ENCODE results near the gene SNX10. TPM values are rescaled to one million over a fixed set of nuclear protein-coding genes. Genes with fewer than 3 reads are reported as not detected.

Gene SNX10
- total RNA-seq, 4 donors from 2014 or later = 1.9 to 6.9 (median 4.0) TPM

DNA sequence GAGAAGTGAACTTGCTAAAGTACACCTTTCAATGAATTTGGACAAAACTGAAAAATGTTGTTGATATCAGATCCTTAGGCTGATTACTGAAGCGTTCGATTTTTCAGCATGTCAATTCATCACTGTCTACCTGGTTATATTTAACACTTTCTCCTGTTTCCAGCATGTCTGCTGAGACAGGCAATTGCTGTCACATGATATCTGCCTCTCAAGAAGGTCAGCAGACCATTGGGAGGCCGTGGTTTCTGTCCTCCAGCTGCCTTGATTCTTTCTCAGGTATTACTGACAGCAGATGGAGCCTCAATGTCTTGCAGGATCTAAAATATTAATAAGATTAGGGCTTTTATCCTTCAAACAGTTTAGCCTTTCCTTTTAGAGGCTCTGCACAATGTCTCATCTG lies 127.5 kb downstream of the SNX10 start:
- WGBS, 2 donors (ENCODE audit: low coverage in 1 of 2) = 40 to 59% methylated on average over 3 of the region's 3 CpGs
- H3K27me3 ChIP-seq = no peaks in the 10 kb centered on the region
- no peaks in the 10 kb centered on the region for H3K9me3 ChIP-seq
- ATAC-seq = no peak
- H3K4me1 ChIP-seq = no peaks in the 10 kb centered on the region
- H3K36me3 ChIP-seq = no peaks in the 10 kb centered on the region
- H3K27ac ChIP-seq = no peak overlapping the region
- H3K4me3 ChIP-seq = no peak overlapping the region
- TF ChIP-seq POLR2A (IDR thresholded peaks at IDR 0.05) = no peak
- no peak for TF ChIP-seq POLR2AphosphoS5 (IDR thresholded peaks at IDR 0.05)
- TF ChIP-seq, protein P1, sequence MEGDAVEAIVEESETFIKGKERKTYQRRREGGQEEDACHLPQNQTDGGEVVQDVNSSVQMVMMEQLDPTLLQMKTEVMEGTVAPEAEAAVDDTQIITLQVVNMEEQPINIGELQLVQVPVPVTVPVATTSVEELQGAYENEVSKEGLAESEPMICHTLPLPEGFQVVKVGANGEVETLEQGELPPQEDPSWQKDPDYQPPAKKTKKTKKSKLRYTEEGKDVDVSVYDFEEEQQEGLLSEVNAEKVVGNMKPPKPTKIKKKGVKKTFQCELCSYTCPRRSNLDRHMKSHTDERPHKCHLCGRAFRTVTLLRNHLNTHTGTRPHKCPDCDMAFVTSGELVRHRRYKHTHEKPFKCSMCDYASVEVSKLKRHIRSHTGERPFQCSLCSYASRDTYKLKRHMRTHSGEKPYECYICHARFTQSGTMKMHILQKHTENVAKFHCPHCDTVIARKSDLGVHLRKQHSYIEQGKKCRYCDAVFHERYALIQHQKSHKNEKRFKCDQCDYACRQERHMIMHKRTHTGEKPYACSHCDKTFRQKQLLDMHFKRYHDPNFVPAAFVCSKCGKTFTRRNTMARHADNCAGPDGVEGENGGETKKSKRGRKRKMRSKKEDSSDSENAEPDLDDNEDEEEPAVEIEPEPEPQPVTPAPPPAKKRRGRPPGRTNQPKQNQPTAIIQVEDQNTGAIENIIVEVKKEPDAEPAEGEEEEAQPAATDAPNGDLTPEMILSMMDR (IDR thresholded peaks at IDR 0.05) = no peak
- TF ChIP-seq EP300 (IDR thresholded peaks at IDR 0.05) = no peak

DNA sequence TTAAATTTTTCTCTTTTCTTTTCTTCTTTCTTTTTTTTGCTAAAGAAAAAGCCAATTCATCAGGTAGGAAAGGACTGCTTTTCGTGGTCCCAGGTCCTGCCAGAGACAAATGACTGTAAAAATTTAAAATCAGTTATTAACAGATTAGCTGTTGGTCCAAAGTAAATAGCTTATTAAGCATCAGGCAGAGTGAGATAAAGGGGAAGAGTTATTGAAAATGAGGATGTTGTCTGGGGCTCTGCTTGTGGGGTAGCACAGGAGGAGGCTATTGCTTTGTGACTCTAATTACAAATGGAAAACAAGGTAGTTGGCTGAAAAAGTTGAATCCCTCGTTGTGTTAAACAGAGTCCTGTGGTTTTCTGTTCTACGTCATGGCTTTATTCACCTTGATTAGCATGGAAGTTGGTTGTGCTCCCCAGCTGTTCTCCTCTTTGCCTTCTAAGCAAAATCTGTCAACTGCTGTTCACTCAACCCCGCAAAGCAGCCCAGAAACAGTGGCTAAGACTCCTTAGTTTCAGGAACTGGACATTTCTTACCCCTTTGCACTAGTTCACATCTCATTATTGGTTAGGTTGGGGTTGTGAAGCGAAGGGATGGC lies 128.9 kb downstream of the SNX10 start:
- H3K4me3 ChIP-seq = no peak overlapping the region
- ATAC-seq = no peak
- H3K4me1 ChIP-seq = no peaks in the 10 kb centered on the region
- WGBS, 2 donors (ENCODE audit: low coverage in 1 of 2) = 59 to 82% methylated on average over 4 to 5 of the region's 5 CpGs
- no peaks in the 10 kb centered on the region for H3K36me3 ChIP-seq
- H3K27me3 ChIP-seq = no peaks in the 10 kb centered on the region
- TF ChIP-seq POLR2AphosphoS5 (IDR thresholded peaks at IDR 0.05) (no peak), EP300 (IDR thresholded peaks at IDR 0.05) (no peak), POLR2A (IDR thresholded peaks at IDR 0.05) (no peak)
- TF ChIP-seq, protein P1 (IDR thresholded peaks at IDR 0.05) = no peak
- no peaks in the 10 kb centered on the region for H3K9me3 ChIP-seq
- H3K27ac ChIP-seq = no peak overlapping the region

GRCh38 chr7:26422761-26423160 lies 131.1 kb downstream of the SNX10 start:
- no peaks in the 10 kb centered on the region for H3K9me3 ChIP-seq
- 93 to 96% methylated on average over 2 to 4 of the region's 5 CpGs for WGBS, 2 donors (ENCODE audit: low coverage in 1 of 2)
- H3K27me3 ChIP-seq = no peaks in the 10 kb centered on the region
- no peak overlapping the region for H3K27ac ChIP-seq
- ATAC-seq = no peak
- no peaks in the 10 kb centered on the region for H3K4me1 ChIP-seq
- H3K4me3 ChIP-seq = no peak overlapping the region
- no peaks in the 10 kb centered on the region for H3K36me3 ChIP-seq
- TF ChIP-seq, protein P1 (IDR thresholded peaks at IDR 0.05) = no peak
- TF ChIP-seq POLR2A (IDR thresholded peaks at IDR 0.05) (no peak), EP300 (IDR thresholded peaks at IDR 0.05) (no peak), POLR2AphosphoS5 (IDR thresholded peaks at IDR 0.05) (no peak)

DNA sequence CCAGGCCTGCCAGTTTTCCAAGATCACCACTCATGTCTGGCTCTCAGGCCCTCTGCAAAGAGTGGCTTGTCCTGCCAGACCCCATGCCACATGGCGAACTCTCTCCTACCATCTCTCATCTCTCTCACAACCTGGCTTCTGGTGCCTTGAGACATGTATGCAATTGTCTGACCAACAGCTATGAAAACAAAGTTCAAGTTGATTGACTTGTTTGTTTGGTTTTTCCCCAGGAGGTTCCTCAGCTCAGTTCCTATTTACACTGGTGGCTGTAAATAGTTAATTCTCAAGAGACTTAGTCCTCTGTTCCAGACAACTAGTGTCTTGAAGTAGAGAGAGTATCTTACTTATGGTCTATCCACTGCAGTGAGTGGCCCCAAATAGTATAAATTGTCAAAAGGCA lies 131.8 kb downstream of the SNX10 start:
- no peaks in the 10 kb centered on the region for H3K36me3 ChIP-seq
- TF ChIP-seq POLR2AphosphoS5 (IDR thresholded peaks at IDR 0.05) = no peak
- TF ChIP-seq EP300 (IDR thresholded peaks at IDR 0.05) = no peak
- no peak for TF ChIP-seq POLR2A (IDR thresholded peaks at IDR 0.05)
- TF ChIP-seq, protein P1 (IDR thresholded peaks at IDR 0.05) = no peak
- 100% methylated on average over 1 of the region's 1 CpG for WGBS, 2 donors (ENCODE audit: low coverage in 1 of 2)
- H3K4me3 ChIP-seq = no peak overlapping the region
- H3K4me1 ChIP-seq = no peaks in the 10 kb centered on the region
- H3K27me3 ChIP-seq = no peaks in the 10 kb centered on the region
- H3K9me3 ChIP-seq = no peaks in the 10 kb centered on the region
- no peak overlapping the region for H3K27ac ChIP-seq
- no peak for ATAC-seq

Other genes starting within 250 kb of the SNX10 start
- gene NFE2L3, start 139.7 kb upstream of the SNX10 start, total RNA-seq = 1 to 10 TPM in 3 of 4 donors, under 1 TPM in 1; 0.62 to 4.4 (median 2.2) TPM
- 100 to 1,000 TPM; 171 to 210 (median 189) TPM for gene HNRNPA2B1, start 91.1 kb upstream of the SNX10 start, total RNA-seq
- gene CBX3, start 90.1 kb upstream of the SNX10 start, total RNA-seq = 10 to 100 TPM; 61.1 to 92.1 (median 83.3) TPM